DMS53 (cell line): ENCODE data around the gene SLC26A3.

Experiments used
- DNase-seq: peaks from one replicate; lab custom pipeline; 2025; lab: John Stamatoyannopoulos, UW

The SLC26A3 gene

GRCh38 chr7:107744345-107744750 is 58.7 kb downstream of the SLC26A3 start:
- no peak for DNase-seq

GRCh38 chr7:107743567-107744344 is 59.3 kb downstream of the SLC26A3 start, which contains the start of gene CBLL1:
CBLL1 (plus strand) TSS chr7:107744142; CDS start chr7:107744164, 22 bp downstream.
- DNase-seq = peak; percentile 99

- DNase-seq = peak; percentile 96
Measured at GRCh38 chr7:107742678-107743566, 60.1 kb downstream of the SLC26A3 start.

GRCh38 chr7:107728276-107728675 is 74.7 kb downstream of the SLC26A3 start:
- no peak for DNase-seq

- no peak for DNase-seq
Measured at GRCh38 chr7:107726356-107727130, 76.5 kb downstream of the SLC26A3 start.

GRCh38 chr7:107725138-107725740 is 77.8 kb downstream of the SLC26A3 start:
- peak; percentile 85 for DNase-seq

- no peak for DNase-seq
Measured at GRCh38 chr7:107723255-107723654, 79.8 kb downstream of the SLC26A3 start.

- no peak for DNase-seq
Measured at GRCh38 chr7:107721286-107721685, 81.7 kb downstream of the SLC26A3 start.

GRCh38 chr7:107718456-107719193 is 84.4 kb downstream of the SLC26A3 start:
- no peak for DNase-seq

GRCh38 chr7:107715531-107715930 is 87.5 kb downstream of the SLC26A3 start:
- DNase-seq = no peak
